ENCODE results near the gene MIAT.
"Not testable (repeated sequence)": the region's sequence is repeated elsewhere in the genome, so short reads cannot be mapped to it uniquely, and the experiment has no call there.

The MIAT gene

GRCh38 chr22:26656891-26657851 lies at the start of gene MIAT:
Gene MIAT, plus strand, starts transcription at chr22:26657588.
- DNase-seq (ENCODE audit: low read depth) = no peak

- DNase-seq (ENCODE audit: low read depth) = no peak
Observed at GRCh38 chr22:26608129-26608528, 49.3 kb upstream of the MIAT start.

DNA sequence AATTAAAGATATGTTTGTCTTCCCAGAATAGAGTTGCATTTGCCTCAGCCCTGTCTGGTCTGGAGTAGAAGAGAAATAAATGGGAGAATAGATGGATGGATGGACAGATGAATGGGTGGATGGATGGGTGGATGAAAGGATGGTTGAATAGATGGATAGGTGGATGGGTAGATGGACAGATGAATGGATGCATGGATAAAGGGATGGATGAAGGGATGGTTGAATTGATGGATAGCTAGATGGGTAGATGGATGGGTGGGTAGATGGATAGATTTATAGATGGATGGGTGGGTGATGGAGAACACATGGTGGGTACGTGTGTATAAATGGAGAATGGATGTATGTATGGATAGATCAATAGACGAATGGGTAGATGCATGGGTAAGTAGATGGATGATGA lies 48.1 kb upstream of the MIAT start:
- no peak for DNase-seq (ENCODE audit: low read depth)

GRCh38 chr22:26610072-26610958 lies 47.1 kb upstream of the MIAT start:
- peak; percentile 90 for DNase-seq (ENCODE audit: low read depth)

GRCh38 chr22:26610996-26611395 lies 46.4 kb upstream of the MIAT start:
- DNase-seq (ENCODE audit: low read depth) = no peak

GRCh38 chr22:26612652-26613051 lies 44.7 kb upstream of the MIAT start:
- DNase-seq (ENCODE audit: low read depth) = no peak

DNA sequence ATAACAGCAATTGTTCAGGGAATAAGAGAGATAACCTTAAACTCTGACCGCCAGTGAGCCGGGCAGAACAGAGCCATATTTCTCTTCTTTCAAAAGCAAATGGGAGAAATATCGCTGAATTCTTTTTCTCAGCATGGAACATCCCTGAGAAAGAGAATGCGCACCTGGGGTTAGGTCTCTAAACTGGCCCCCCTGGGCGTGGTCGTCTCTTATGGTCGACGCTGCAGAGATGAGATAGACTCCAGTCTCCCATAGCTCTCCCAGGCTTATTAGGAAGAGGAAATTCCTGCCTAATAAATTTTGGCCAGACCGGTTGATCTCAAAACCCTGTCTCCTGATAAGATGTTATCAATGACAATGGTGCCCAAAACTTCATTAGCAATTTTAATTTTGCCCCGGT lies 43.6 kb upstream of the MIAT start:
- not testable (repeated sequence) for DNase-seq (ENCODE audit: low read depth)

DNA sequence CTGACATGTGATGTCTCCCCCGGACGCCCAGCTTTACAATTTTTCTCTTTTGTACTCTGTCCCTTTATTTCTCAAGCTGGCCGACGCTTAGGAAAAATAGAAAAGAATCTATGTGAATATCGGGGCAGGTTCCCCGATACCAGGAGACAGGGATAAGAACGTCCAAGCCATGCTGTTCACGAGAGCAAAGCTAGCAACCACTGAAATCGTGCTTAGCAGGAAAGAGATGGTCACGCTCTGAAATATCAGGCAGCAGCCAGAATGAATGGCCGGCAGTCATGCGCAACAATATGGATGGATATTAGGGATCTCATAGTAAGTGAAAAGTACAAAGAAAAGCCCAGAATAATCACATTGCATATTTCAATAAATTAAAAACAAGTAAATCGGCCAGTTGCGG lies 43.1 kb upstream of the MIAT start:
- DNase-seq (ENCODE audit: low read depth) = no peak

- no peak for DNase-seq (ENCODE audit: low read depth)
Observed at GRCh38 chr22:26615149-26615548, 42.2 kb upstream of the MIAT start.

DNA sequence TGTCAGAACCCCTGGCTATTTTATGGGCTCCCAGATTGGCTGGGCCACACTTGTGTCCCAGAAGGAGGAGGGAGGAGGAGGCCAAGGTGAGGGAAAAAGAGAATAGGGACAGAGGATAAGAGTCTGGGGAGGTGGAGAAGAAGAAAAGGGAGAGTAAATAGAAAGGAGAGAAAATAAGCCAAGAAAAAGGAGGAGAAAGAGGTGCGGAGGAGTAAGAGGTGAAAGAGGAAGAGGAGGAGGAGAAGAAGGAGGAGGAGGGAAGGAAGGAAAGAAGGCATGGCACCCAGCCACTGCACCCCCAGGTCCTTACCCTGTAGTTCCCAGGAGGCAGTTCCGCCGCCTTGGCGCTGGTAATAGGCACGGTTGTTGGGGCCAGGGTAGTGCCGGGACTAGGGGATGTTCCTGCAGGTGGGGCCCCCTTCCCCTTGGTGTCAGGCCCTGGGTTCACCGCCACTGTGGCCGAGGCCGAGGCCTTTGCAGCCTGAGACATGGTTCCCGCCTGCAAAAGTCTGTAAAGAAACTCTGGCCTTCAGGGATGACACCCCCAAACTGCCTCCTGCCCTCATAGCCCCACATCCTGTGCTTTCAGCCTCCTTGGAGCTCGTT lies 41.5 kb upstream of the MIAT start:
- DNase-seq (ENCODE audit: low read depth) = no peak

- no peak for DNase-seq (ENCODE audit: low read depth)
Observed at GRCh38 chr22:26616650-26617049, 40.7 kb upstream of the MIAT start.

DNA sequence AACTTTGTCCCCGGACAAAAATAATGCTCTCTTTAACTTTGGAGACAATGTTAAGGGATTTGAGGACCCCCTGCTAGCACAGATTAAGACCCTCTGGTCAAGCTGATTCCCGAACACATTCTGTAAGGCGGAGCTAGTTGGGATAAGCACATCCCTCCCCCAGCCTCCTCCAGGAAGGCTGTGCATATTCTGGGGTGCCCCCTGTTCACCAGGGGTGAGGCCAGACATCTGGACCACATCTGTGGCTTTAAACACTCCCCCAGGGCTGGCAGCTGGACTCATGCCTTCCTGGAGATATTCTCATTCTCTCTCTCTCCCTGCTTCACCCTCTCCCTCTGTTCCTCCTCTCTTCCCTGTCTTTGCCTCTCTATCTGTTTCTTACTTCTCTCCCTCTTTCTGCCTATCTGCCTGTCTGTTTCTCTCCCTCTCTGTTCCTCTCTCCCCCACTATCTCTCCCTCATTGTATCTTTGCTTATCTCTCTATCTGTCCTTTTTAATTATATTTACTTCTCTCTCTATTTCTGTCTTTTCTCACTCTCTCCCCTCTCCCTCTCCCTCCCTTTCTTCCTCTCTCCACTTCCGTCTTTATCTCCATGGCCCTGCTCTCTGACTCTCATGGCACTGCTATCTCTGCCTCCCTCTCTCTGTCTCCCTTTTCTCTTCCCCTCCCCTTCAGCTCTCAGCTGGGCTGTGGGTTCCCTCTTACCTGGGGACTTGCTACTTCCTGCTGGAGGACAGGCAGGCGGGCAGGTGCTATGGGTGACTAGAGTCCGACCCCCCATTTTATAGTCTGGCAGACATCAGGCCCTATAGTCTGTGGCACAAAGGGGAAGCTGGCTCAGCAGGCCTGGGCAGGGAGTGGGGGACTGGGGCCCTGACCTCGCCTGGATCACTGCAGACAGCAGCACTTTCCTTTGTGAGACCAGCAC lies 39.9 kb upstream of the MIAT start, which contains the start of gene CRYBB1:
TSS of gene CRYBB1 (minus strand) at position 757 of the 929 bp plus-strand sequence. CDS start 1,708 bp downstream, outside the sequence.
- DNase-seq (ENCODE audit: low read depth) = no peak

- DNase-seq (ENCODE audit: low read depth) = no peak
Observed at GRCh38 chr22:26618455-26618854, 38.9 kb upstream of the MIAT start.

DNA sequence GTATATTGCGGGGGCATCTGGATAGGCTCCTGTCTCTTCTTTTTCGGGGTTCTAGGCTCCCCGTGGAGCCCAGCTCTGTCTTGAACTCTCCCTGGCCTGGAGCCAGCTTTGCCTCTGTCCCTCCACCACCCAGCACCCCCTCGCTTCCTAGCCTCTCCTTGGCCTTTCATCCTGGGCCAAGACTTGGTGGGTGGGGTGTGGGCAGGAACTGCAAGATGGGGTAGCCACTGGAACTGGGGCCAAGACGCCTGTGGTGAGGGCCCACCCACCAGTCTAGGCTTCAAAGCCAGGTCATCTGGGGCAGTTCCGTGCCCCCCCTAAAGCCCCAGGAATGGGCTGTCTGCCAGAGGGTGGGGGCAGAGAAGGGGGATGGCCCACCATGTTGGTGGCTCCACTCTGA lies 37.9 kb upstream of the MIAT start:
- no peak for DNase-seq (ENCODE audit: low read depth)

DNA sequence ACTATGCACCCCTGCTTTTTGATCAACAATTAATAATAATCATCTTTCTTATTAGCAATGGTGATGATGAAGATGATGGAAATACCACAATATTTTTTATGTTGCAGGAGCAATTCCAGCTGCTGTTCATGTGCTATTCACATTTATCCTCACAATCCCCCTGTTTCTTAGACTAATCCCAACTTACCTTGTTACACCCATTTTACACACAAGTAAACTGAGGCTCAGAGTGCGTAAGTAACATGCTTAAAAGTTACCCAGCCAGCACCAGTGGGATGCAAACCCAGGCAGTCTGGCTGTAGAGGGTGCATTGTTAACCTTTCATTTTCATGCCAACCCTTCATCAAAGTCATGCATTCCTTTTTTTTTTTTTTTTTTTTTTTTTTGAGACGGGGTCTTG lies 37.2 kb upstream of the MIAT start:
- no peak for DNase-seq (ENCODE audit: low read depth)

DNA sequence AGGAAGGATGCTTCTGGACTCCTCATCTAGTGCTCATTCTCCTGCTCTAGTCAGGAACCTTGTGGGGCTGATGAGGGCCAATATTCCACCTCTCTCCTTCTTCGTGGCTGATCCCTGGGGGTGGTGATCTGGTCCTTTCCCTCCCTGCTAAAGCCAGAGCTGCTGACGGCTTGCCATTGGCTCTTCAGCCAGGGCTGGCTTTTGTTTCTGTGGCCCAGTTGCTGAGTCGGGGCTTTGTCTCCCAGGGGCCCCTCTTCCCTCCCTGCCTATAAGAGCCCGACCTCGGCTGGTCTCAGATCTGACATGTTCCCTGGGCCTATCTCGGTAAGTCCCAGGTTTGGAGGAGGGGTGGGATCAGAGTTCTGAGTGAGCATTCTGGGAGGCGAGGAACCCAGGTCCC lies 35.7 kb upstream of the MIAT start, which contains the start of gene CRYBA4:
TSS of gene CRYBA4 (plus strand) at position 301 of the 400 bp plus-strand sequence. CDS start 634 bp downstream, outside the sequence.
- DNase-seq (ENCODE audit: low read depth) = no peak

- no peak for DNase-seq (ENCODE audit: low read depth)
Observed at GRCh38 chr22:26623984-26624383, 33.4 kb upstream of the MIAT start.

DNA sequence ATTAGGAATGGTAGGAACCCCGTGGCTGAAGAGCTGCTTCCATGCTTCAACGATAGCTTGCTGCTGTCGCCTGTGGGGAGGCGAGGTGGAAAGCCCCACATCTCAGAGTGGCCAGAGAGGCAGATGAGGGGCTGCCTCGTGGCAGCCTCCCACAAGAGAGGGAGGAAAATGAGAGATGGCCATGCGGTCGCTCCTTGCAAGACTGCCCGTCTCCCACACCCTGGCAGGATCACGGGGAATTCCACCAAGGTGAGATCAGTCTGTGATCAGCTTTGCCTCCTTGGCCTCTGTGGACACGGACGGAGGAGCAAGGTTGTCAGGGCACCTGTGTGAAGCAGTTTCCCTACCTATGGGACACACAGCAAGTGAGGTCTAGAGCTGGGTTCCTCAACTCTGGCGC lies 32.6 kb upstream of the MIAT start:
- no peak for DNase-seq (ENCODE audit: low read depth)

- no peak for DNase-seq (ENCODE audit: low read depth)
Observed at GRCh38 chr22:26629988-26630761, 27.2 kb upstream of the MIAT start.

DNA sequence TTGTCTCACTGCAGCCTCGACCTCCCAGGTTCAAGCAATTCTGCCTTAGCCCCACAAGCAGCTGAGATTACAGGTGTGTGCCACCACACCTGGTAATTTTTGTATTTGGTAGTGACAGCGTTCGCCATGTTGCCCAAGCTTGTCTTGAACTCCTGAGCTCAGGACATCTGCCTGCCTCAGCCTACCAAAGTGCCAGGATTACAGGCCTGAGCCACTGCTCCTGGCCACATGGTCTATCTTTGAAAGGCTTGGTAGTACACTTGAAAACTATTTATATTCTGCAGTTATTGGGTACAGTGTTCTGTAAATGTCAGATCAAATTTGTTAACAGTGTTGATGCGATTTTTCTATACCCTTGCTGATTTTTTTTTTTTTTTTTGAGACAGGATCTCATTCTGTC lies 26.1 kb upstream of the MIAT start:
- DNase-seq (ENCODE audit: low read depth) = no peak
